T-helper 1 cell treated with Interleukin-12 subunit alpha and Interleukin-12 subunit beta and Interleukin-4 antibody, amounts not matched to agents 30 μg/mL and 1 μg/mL, for 36 hours (primary cell): Measurements from ENCODE around the gene OGFOD1.
"Not testable (repeated sequence)": the region's sequence is repeated elsewhere in the genome, so short reads cannot be mapped to it uniquely, and the experiment has no call there.

Source experiments
- H3K27ac Mint-ChIP-seq: one replicate; pipeline ENCODE4 v1.8.0; 2021; ENCODE audit warnings: mild to moderate bottlenecking, mixed read lengths
- H3K27me3 Mint-ChIP-seq: one replicate; pipeline ENCODE4 v1.8.0; 2021; ENCODE audit warnings: low read depth, mixed read lengths
- H3K36me3 Mint-ChIP-seq: one replicate; pipeline ENCODE4 v1.8.0; 2021; ENCODE audit warnings: low read depth, mixed read lengths
- H3K4me1 Mint-ChIP-seq: one replicate; pipeline ENCODE4 v1.8.0; 2021; ENCODE audit warnings: low read depth, mixed read lengths
- H3K4me3 Mint-ChIP-seq: one replicate; pipeline ENCODE4 v1.8.0; 2021; ENCODE audit warnings: mild to moderate bottlenecking, moderate library complexity, mixed read lengths
- H3K9me3 Mint-ChIP-seq: one replicate; pipeline ENCODE4 v1.8.0; 2021; ENCODE audit warnings: mixed read lengths

The OGFOD1 gene

DNA sequence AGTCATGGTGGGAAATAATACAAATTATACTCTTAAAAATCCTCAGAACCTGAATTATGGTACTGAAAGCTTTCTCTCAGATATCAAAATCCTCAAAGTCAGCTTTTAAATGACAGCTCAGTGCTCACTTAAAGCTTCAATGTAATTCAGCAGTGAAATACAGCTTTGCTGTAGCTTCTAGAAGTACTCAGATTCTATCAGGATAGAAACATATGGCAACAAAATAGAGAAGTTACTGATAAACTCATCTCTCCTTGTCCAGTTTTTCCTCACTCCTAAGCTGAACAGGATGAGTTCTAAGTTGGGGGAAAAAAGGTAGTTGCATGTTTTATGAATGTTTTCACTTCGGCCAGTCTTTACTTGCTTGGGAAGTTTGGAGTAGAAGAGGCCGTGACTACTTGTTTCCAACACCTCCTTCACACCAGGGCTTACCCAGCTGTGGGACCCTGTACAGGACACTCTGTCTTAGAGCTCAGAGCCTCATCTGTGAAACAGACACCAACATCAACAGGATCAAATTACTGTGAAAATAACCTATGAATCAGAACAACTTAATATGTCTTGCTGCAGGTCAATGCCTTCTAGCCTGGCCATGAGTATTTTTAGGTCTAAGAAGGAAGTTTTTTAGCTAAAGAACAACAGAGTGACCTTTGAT, 30.2 kb downstream of the OGFOD1 start:
- no peaks in the 10 kb centered on the region for H3K27me3 Mint-ChIP-seq
- peaks cover 17% of the 10 kb centered on the region for H3K36me3 Mint-ChIP-seq
- no peak overlapping the region for H3K27ac Mint-ChIP-seq
- peaks cover 7% of the 10 kb centered on the region for H3K4me1 Mint-ChIP-seq
- no peaks in the 10 kb centered on the region for H3K9me3 Mint-ChIP-seq
- H3K4me3 Mint-ChIP-seq: no peak overlapping the region

DNA sequence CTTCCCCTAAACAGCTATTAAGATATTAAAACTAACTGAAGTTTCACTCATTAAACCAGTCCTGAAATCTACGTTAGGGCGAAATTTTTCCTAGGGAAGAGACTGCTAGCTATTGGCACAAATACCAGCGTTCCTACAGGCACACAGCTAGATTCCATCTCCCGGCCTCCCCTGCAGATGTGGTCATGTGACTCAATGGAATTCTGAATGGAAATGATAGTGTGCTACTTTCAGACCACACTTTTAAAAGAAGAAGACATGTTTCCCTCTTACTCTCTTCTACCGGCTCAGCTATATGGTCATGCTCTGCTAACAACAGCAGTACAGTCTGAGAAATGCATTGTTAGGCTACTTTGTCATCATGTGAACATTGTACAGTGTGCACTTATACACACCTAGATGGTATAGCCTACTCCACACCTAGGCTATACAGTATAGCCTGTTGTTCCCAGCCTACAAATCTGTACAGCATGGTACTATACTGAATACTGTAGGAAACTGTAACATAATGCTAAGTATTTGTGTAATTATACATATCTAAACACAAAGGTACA, 31.4 kb downstream of the OGFOD1 start:
- no peaks in the 10 kb centered on the region for H3K4me1 Mint-ChIP-seq
- no peak overlapping the region for H3K27ac Mint-ChIP-seq
- no peaks in the 10 kb centered on the region for H3K27me3 Mint-ChIP-seq
- no peaks in the 10 kb centered on the region for H3K9me3 Mint-ChIP-seq
- peaks cover 10% of the 10 kb centered on the region for H3K36me3 Mint-ChIP-seq
- H3K4me3 Mint-ChIP-seq: no peak overlapping the region

DNA sequence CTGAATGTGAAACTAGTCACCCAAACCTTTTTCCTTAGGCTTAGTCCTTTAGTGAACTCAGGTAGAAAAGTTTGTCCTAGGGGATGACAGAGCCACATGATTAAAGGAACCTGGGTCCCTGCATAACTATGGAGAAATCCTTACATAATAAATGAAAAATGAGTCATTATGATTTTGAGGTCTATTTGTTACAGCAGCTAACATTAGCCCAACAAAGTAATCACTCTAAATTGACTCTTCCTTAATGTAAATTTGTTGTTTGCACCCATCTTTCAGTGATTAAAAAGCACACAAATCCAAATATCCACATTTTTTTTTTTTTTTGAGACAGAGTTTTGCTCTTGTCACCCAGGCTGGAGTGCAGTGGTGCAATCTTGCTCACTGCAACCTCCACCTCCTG, 32.0 kb downstream of the OGFOD1 start:
- H3K27ac Mint-ChIP-seq: no peak overlapping the region
- H3K4me1 Mint-ChIP-seq: no peaks in the 10 kb centered on the region
- H3K36me3 Mint-ChIP-seq: peaks cover 9% of the 10 kb centered on the region
- no peak overlapping the region for H3K4me3 Mint-ChIP-seq
- no peaks in the 10 kb centered on the region for H3K27me3 Mint-ChIP-seq
- no peaks in the 10 kb centered on the region for H3K9me3 Mint-ChIP-seq

DNA sequence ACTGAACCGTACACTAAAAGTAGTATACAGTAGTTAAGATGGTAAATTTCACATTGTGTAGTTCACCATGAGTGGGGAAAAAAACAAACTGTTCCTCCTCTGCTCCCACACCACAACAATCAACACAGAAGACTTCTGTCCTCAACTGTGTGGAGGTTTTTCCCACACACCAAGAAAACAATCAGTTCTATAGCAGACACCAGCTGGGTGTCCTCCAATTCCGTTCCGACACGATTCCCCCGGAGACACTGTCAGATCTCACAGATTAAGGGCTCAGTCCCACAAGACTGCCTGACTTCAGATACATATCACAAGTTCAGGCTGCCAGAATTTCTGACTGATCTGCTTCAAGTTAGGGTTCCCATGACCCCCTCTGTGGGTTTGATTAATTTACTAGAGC, 36.7 kb downstream of the OGFOD1 start:
- no peaks in the 10 kb centered on the region for H3K27me3 Mint-ChIP-seq
- H3K4me1 Mint-ChIP-seq: no peaks in the 10 kb centered on the region
- peaks cover 7% of the 10 kb centered on the region for H3K36me3 Mint-ChIP-seq
- no peak overlapping the region for H3K27ac Mint-ChIP-seq
- no peaks in the 10 kb centered on the region for H3K9me3 Mint-ChIP-seq
- H3K4me3 Mint-ChIP-seq: no peak overlapping the region

GRCh38 chr16:56488868-56489267, 37.5 kb downstream of the OGFOD1 start:
- H3K4me1 Mint-ChIP-seq, H3K27ac Mint-ChIP-seq, H3K27me3 Mint-ChIP-seq, H3K9me3 Mint-ChIP-seq, H3K36me3 Mint-ChIP-seq, H3K4me3 Mint-ChIP-seq: not testable (repeated sequence)

- H3K36me3 Mint-ChIP-seq: peaks cover 8% of the 10 kb centered on the region
- H3K27me3 Mint-ChIP-seq: no peaks in the 10 kb centered on the region
- no peaks in the 10 kb centered on the region for H3K4me1 Mint-ChIP-seq
- H3K9me3 Mint-ChIP-seq: no peaks in the 10 kb centered on the region
- no peak overlapping the region for H3K27ac Mint-ChIP-seq
- no peak overlapping the region for H3K4me3 Mint-ChIP-seq
These were observed 40.4 kb downstream of the OGFOD1 start for GRCh38 chr16:56491657-56492261.

DNA sequence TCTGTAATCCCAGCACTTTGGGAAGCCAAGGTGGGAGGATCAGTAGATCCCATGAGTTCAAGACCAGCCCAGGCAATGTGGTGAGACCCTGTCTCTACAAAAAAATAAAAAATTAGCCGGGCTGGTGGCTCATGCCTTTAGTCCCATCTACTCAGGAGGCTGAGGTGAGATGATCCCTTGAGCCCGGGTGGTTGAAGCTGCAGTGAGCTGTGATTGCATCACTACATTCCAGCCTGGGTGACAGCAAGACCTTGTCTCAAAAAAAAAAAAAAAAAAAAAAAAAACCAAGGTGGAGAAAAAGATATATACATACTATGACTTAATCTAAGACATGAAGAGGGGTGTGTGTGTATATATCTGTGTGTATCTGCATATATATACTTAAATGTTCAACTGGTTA, 41.8 kb downstream of the OGFOD1 start:
- H3K4me1 Mint-ChIP-seq: no peaks in the 10 kb centered on the region

DNA sequence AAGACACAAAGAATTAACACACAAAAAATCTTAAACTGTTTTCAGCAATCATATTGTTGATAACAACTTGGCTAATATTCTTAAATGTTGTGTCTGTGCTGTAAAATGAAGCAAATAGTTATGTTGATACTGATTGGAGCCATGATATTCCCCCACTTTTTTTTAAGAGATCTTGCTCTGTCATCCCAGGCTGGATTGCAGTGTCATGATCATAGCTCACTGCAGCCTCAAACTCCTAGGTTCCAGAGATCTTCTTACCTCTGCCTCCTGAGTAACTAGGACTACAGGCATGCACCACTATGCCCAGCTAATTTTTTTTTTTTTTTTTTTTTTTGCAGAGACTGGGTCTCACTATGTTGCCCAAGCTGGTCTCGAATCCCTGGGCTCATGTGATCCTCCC, 42.5 kb downstream of the OGFOD1 start:
- Mint-ChIP-seq H3K36me3 (peaks cover 19% of the 10 kb centered on the region), H3K27me3 (no peaks in the 10 kb centered on the region), H3K4me3 (no peak overlapping the region), H3K9me3 (no peaks in the 10 kb centered on the region), H3K27ac (no peak overlapping the region), H3K4me1 (no peaks in the 10 kb centered on the region)

More for the DNA sequence above, 41.8 kb downstream of the OGFOD1 start:
- H3K27ac Mint-ChIP-seq: no peak overlapping the region
- peaks cover 13% of the 10 kb centered on the region for H3K36me3 Mint-ChIP-seq
- no peaks in the 10 kb centered on the region for H3K9me3 Mint-ChIP-seq
- H3K4me3 Mint-ChIP-seq: no peak overlapping the region
- no peaks in the 10 kb centered on the region for H3K27me3 Mint-ChIP-seq

GRCh38 chr16:56505181-56505580, 53.8 kb downstream of the OGFOD1 start:
- no peaks in the 10 kb centered on the region for H3K27me3 Mint-ChIP-seq
- H3K9me3 Mint-ChIP-seq: no peaks in the 10 kb centered on the region
- peaks cover 15% of the 10 kb centered on the region for H3K36me3 Mint-ChIP-seq
- H3K4me3 Mint-ChIP-seq: no peak overlapping the region
- no peak overlapping the region for H3K27ac Mint-ChIP-seq
- H3K4me1 Mint-ChIP-seq: no peaks in the 10 kb centered on the region

DNA sequence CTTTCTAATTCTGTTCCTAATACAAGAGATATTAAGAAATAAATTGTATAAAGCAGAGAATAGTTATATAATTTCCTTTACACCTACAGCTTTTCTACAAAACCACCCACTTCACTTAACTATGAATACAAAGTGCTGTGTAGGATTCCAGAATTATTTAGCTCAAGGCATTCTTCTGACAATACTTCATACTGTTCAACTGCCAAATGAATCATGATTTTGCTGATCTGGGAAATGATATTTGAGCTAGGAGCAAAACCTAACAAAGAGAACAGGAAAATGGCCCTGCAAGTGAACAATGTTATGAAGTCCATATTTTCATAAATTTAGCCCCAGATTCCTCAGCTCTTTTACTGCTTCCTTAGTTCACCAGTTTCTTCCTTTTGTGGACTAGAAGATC, 55.6 kb downstream of the OGFOD1 start:
- no peak overlapping the region for H3K27ac Mint-ChIP-seq
- H3K4me3 Mint-ChIP-seq: no peak overlapping the region
- H3K36me3 Mint-ChIP-seq: peaks cover 20% of the 10 kb centered on the region
- H3K9me3 Mint-ChIP-seq: no peaks in the 10 kb centered on the region
- H3K27me3 Mint-ChIP-seq: no peaks in the 10 kb centered on the region
- H3K4me1 Mint-ChIP-seq: no peaks in the 10 kb centered on the region

DNA sequence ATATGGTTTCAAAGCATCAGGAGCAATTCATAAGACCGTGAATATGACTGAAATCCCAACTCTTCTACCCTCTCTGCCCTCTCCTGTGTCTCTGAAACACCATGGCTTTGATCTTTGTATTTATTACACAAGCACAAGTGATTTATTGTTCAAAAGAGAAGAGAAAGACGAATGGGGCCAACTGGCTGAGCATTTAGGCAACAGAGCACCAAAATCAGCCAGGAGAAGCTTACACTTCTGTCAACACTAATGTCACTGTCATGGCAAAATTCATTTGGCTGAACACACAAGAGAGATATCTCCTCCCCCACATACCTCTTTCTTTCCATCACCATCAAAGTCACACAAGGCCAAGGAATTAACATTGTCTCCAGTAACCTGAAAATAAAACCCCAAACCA, 59.2 kb downstream of the OGFOD1 start:
- H3K4me3 Mint-ChIP-seq: no peak overlapping the region
- peaks cover 17% of the 10 kb centered on the region for H3K36me3 Mint-ChIP-seq
- H3K9me3 Mint-ChIP-seq: no peaks in the 10 kb centered on the region
- H3K27ac Mint-ChIP-seq: no peak overlapping the region
- no peaks in the 10 kb centered on the region for H3K27me3 Mint-ChIP-seq
- peaks cover 1% of the 10 kb centered on the region for H3K4me1 Mint-ChIP-seq

- H3K4me3 Mint-ChIP-seq: no peak overlapping the region
- peaks cover 11% of the 10 kb centered on the region for H3K36me3 Mint-ChIP-seq
- H3K27ac Mint-ChIP-seq: no peak overlapping the region
- no peaks in the 10 kb centered on the region for H3K27me3 Mint-ChIP-seq
- H3K4me1 Mint-ChIP-seq: peaks cover 1% of the 10 kb centered on the region
- H3K9me3 Mint-ChIP-seq: no peaks in the 10 kb centered on the region
These were observed 60.7 kb downstream of the OGFOD1 start for GRCh38 chr16:56512025-56512424.

DNA sequence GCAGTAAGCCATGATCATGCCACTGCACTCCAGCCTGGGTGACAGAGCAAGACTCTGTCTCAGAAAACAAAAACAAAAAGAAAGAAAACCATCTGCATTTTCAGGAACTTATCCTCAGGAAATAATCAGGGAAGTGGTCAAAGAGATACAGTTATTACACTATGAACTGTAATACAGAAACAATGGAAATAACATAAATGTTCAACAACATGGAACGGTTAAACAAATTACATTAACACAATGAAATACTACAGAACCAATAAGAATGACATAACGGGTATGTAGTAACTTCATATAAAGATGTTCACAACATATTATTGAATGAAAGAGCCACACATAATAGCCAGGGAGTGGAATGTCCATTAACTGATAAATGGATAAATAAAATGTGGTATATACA, 61.7 kb downstream of the OGFOD1 start:
- Mint-ChIP-seq H3K27ac (no peak overlapping the region), H3K36me3 (peaks cover 10% of the 10 kb centered on the region), H3K4me1 (peaks cover 1% of the 10 kb centered on the region), H3K4me3 (no peak overlapping the region), H3K9me3 (no peaks in the 10 kb centered on the region), H3K27me3 (no peaks in the 10 kb centered on the region)

DNA sequence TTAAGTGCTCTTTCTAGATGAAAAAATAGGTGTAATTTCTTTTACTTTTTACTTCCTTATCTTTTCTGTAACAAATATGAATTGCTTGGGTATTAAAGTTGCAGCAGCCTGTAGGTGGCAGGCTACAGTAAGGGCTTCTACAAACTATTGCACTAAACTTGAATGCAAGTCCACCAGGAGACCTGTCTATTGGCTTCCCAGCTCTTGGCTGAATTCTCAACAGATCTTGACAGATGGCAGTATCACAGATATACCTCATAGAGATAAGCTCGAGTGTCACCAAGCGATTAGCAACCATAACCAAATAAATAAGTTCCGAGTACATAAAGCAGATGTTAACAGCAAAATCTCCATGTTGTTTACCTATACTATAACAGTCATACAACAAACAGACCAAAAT, 62.6 kb downstream of the OGFOD1 start:
- Mint-ChIP-seq H3K27me3 (no peaks in the 10 kb centered on the region), H3K4me3 (no peak overlapping the region), H3K4me1 (peaks cover 1% of the 10 kb centered on the region), H3K27ac (no peak overlapping the region), H3K9me3 (no peaks in the 10 kb centered on the region), H3K36me3 (peaks cover 10% of the 10 kb centered on the region)

GRCh38 chr16:56514845-56515244, 63.5 kb downstream of the OGFOD1 start:
- Mint-ChIP-seq H3K9me3 (no peaks in the 10 kb centered on the region), H3K27ac (no peak overlapping the region), H3K36me3 (peaks cover 7% of the 10 kb centered on the region), H3K4me1 (peaks cover 3% of the 10 kb centered on the region), H3K27me3 (no peaks in the 10 kb centered on the region), H3K4me3 (no peak overlapping the region)
